ENCODE results near the gene FCSK. TPM values are rescaled to one million over a fixed set of nuclear protein-coding genes. Genes with fewer than 3 reads are reported as not detected.

Gene FCSK
- total and polyA plus RNA-seq, 2 of the 13 experiments (the other 11 are each of a cell fraction or from before 2014, with no cell fraction given): 9.1 to 19.2 TPM

DNA sequence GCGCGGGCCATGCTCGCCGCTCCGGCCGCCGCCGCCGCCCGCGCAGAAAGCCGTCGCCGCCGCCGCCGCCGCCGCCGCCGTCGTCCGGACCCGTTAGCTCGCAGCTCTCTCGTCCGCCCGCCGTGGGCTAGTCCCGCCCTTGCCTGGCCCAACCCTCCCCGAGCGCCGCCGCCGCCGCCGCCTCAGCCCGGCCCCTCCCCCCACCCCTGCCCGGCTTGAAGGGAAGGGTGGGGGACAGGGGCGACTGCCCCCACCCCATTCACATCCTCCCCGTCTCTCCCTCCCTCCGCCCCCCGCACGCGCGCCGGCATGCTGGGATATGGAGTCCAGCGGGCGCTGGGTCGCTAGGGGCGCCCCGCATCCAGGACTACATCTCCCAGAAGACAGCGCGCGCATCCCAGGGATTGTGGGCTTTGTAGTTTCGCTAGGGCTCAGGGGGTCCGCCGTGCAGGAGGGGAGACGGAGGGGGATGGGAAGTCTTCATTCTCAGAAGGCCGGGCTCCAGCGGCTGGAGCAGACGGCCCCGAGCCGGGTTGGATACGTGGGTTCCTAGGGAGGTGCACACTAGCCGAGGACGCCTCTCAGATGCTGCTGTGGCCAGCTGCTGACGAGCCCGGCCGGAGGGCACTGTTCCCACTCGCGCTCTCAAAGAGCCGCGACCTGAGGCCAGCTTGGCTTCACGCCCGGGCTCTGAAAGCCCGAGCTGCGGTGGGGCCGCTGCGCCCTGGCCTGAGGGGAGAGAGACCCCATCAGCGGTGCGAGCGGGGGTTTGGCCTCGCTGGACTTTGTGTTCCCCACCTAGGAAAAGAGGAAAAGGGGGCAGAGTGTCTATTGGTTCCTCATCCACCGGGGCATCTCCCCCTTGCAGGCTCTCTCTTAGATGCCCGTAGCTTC lies 15.2 kb upstream of the FCSK start, which contains the start of gene ST3GAL2 (continued):
- TF ChIP-seq, protein P1, sequence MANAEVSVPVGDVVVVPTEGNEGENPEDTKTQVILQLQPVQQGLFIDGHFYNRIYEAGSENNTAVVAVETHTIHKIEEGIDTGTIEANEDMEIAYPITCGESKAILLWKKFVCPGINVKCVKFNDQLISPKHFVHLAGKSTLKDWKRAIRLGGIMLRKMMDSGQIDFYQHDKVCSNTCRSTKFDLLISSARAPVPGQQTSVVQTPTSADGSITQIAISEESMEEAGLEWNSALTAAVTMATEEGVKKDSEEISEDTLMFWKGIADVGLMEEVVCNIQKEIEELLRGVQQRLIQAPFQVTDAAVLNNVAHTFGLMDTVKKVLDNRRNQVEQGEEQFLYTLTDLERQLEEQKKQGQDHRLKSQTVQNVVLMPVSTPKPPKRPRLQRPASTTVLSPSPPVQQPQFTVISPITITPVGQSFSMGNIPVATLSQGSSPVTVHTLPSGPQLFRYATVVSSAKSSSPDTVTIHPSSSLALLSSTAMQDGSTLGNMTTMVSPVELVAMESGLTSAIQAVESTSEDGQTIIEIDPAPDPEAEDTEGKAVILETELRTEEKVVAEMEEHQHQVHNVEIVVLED (CRISPR knock-in tag; IDR thresholded peaks at IDR 0.05; ENCODE audit: borderline replicate concordance): peak; percentile 90
- TF ChIP-seq BRCA1 (CRISPR knock-in tag; IDR thresholded peaks at IDR 0.05): no peak
- TF ChIP-seq FOXK2 (IDR thresholded peaks at IDR 0.05): no peak
- no peak for TF ChIP-seq NFKBIZ (CRISPR knock-in tag; IDR thresholded peaks at IDR 0.05)
- 0 out of 2 replicates have a peak, but pooled peaks have one; percentile 40 for TF ChIP-seq ADNP (CRISPR knock-in tag; IDR thresholded peaks at IDR 0.05)
- no peak for TF ChIP-seq CENPT (CRISPR knock-in tag; IDR thresholded peaks at IDR 0.05; ENCODE audit: low read depth)
- TF ChIP-seq, protein P2, sequence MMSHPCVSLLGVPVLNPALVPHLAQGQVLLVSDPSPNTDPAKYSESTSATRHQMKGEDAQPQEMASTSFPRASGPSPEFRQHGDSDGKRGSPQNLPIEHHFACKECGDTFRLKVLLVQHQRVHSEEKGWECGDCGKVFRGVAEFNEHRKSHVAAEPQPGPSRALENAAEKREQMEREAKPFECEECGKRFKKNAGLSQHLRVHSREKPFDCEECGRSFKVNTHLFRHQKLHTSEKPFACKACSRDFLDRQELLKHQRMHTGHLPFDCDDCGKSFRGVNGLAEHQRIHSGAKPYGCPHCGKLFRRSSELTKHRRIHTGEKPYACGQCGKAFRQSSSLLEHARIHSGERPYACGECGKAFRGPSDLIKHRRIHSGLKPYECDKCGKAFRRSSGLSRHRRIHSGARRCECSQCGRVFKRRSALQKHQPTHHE (CRISPR knock-in tag; IDR thresholded peaks at IDR 0.05; ENCODE audit: borderline replicate concordance): peak; percentile 9; the same call in 1 of the 2 replicates
- peak; percentile 58 for TF ChIP-seq TFE3 (CRISPR knock-in tag; IDR thresholded peaks at IDR 0.05)
- TF ChIP-seq KDM6A (CRISPR knock-in tag; IDR thresholded peaks at IDR 0.05; ENCODE audit: low read depth): peak; percentile 42; the same call in 1 of the 2 replicates
- no peak for TF ChIP-seq CEBPB (IDR thresholded peaks at IDR 0.05; ENCODE audit: borderline replicate concordance, low read depth, low read length)
- TF ChIP-seq ZNF451 (CRISPR knock-in tag; IDR thresholded peaks at IDR 0.05): no peak
- no peak for TF ChIP-seq ZNF121 (CRISPR knock-in tag; IDR thresholded peaks at IDR 0.05)
- TF ChIP-seq, protein P3, sequence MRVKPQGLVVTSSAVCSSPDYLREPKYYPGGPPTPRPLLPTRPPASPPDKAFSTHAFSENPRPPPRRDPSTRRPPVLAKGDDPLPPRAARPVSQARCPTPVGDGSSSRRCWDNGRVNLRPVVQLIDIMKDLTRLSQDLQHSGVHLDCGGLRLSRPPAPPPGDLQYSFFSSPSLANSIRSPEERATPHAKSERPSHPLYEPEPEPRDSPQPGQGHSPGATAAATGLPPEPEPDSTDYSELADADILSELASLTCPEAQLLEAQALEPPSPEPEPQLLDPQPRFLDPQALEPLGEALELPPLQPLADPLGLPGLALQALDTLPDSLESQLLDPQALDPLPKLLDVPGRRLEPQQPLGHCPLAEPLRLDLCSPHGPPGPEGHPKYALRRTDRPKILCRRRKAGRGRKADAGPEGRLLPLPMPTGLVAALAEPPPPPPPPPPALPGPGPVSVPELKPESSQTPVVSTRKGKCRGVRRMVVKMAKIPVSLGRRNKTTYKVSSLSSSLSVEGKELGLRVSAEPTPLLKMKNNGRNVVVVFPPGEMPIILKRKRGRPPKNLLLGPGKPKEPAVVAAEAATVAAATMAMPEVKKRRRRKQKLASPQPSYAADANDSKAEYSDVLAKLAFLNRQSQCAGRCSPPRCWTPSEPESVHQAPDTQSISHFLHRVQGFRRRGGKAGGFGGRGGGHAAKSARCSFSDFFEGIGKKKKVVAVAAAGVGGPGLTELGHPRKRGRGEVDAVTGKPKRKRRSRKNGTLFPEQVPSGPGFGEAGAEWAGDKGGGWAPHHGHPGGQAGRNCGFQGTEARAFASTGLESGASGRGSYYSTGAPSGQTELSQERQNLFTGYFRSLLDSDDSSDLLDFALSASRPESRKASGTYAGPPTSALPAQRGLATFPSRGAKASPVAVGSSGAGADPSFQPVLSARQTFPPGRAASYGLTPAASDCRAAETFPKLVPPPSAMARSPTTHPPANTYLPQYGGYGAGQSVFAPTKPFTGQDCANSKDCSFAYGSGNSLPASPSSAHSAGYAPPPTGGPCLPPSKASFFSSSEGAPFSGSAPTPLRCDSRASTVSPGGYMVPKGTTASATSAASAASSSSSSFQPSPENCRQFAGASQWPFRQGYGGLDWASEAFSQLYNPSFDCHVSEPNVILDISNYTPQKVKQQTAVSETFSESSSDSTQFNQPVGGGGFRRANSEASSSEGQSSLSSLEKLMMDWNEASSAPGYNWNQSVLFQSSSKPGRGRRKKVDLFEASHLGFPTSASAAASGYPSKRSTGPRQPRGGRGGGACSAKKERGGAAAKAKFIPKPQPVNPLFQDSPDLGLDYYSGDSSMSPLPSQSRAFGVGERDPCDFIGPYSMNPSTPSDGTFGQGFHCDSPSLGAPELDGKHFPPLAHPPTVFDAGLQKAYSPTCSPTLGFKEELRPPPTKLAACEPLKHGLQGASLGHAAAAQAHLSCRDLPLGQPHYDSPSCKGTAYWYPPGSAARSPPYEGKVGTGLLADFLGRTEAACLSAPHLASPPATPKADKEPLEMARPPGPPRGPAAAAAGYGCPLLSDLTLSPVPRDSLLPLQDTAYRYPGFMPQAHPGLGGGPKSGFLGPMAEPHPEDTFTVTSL (CRISPR knock-in tag; IDR thresholded peaks at IDR 0.05; ENCODE audit: borderline replicate concordance): no peak
- 0 out of 2 replicates have a peak, but pooled peaks have one; percentile 14 for TF ChIP-seq TFAP4 (IDR thresholded peaks at IDR 0.05; ENCODE audit: borderline replicate concordance, low read depth)
- TF ChIP-seq, protein P4, sequence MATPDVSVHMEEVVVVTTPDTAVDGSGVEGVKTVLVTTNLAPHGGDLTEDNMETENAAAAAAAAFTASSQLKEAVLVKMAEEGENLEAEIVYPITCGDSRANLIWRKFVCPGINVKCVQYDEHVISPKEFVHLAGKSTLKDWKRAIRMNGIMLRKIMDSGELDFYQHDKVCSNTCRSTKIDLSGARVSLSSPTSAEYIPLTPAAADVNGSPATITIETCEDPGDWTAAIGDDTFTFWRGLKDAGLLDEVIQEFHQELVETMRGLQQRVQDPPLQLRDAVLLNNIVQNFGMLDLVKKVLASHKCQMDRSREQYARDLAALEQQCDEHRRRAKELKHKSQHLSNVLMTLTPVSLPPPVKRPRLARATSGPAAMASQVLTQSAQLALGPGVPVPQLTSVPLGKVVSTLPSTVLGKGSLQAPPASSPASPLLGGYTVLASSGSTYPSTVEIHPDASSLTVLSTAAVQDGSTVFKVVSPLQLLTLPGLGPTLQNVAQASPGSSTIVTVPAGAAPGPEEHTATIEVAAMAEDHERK (CRISPR knock-in tag; IDR thresholded peaks at IDR 0.05; ENCODE audit: low read depth): peak; percentile 80

All from HepG2 (cell line).